Right cardiac atrium (tissue), 5 donors: ENCODE results near the gene KIAA1671. TPM values are rescaled to one million over a fixed set of nuclear protein-coding genes. Genes with fewer than 3 reads are reported as not detected.

Experiments
- ATAC-seq, 2 donors: fragments of 200-7000 bp; cut with Tn5 transposase; one replicate each; pipeline versions ENCODE4 v1.8.0 to v1.9.1; 2020; ENCODE audit warnings: moderate library complexity in 2 of 2, mild to moderate bottlenecking in 1 of 2
- DNase-seq, 3 donors: peaks; one replicate each; pipeline ENCODE4 v3.0.0-alpha.2; 2020
- H3K27ac ChIP-seq: one replicate; pipeline ENCODE4 v1.5.1; 2013; ENCODE audit warnings: mild to moderate bottlenecking, low read length, control low read depth, moderate library complexity
- H3K27me3 ChIP-seq: one replicate; pipeline ENCODE4 v1.6.1; 2013; ENCODE audit not compliant: control insufficient read depth, insufficient read depth
- H3K4me1 ChIP-seq: one replicate; pipeline ENCODE4 v1.6.1; 2013; ENCODE audit warnings: low read length; ENCODE audit not compliant: control insufficient read depth, insufficient read depth
- H3K4me3 ChIP-seq: one replicate; pipeline ENCODE4 v1.5.1; 2013; ENCODE audit warnings: low read length, control low read depth
- H3K9me3 ChIP-seq: one replicate; pipeline ENCODE4 v1.6.1; 2013; ENCODE audit warnings: low read length; ENCODE audit not compliant: control insufficient read depth
- WGBS: extraction: QIAGEN DNeasy Blood & Tissue Kit; methylation state at CpG from one replicate; pipeline ENCODE4 v1.1.7; 2013; 5-methylcytosine and 5-hydroxymethylcytosine counted together
- intact Hi-C, 4 donors: fragments of 100-400 bp; cut with DNase I; formaldehyde crosslinking; loops; one replicate each; pipeline versions ENCODE4 v1.11.0 to v1.14.0; 2022 to 2023
- polyA plus RNA-seq: library from polyadenylated mRNA; stranded (reverse); fragments of 200-250 nt; gene quantifications from one replicate; pipeline ENCODE4 v1.2.3, GENCODE V29; 2013
- total RNA-seq, 4 donors: library from RNA; stranded (reverse); fragmentation: NEBNext Ultra II Directional; extraction: Animal tissue kit (Norgen Biotek cat#: 25700); gene quantifications; one replicate each; pipeline ENCODE4 v1.2.1, GENCODE V29; 2021
- donor health status: healthy with polysubstance abuse.
- donor health status: DM: no; HTN: yes; CAD: no.
- donor health status: DM: no; HTN: no; CAD: no.
- donor health status: DM: no; HTN: yes; CAD: no; lungs with severe emphysema.
- donor health status: DM: yes; HTN: yes; CAD: no.

KIAA1671 gene
- total and polyA plus RNA-seq, 5 donors: 7.5 to 24.0 (median 19.9) TPM

DNA sequence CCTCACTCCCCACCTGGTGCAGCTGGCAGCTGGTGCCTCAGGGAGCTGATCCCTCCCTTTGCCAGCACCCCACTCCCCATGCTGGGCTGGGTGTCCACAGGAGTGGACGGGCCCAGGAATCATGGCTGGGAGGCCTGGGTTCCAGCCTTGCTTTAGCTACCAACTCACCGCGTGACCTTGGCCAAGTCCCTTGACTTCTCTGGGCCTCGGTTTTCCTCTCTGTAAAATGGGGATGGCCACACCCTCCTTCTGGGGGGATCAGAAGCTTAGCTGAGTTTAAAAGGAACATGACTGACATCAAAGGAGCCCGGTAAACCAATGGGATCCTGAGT, 116.9 kb downstream of the KIAA1671 start:
- ATAC-seq (no peak), DNase-seq (no peak)
- Histone ChIP-seq H3K27me3 (no peaks in the 10 kb centered on the region), H3K4me1 (no peaks in the 10 kb centered on the region), H3K27ac (no peak overlapping the region), H3K4me3 (no peak overlapping the region), H3K9me3 (no peaks in the 10 kb centered on the region)
- 90% methylated on average over 5 of the region's 5 CpGs for WGBS
- intact Hi-C loops: no loop called here

DNA sequence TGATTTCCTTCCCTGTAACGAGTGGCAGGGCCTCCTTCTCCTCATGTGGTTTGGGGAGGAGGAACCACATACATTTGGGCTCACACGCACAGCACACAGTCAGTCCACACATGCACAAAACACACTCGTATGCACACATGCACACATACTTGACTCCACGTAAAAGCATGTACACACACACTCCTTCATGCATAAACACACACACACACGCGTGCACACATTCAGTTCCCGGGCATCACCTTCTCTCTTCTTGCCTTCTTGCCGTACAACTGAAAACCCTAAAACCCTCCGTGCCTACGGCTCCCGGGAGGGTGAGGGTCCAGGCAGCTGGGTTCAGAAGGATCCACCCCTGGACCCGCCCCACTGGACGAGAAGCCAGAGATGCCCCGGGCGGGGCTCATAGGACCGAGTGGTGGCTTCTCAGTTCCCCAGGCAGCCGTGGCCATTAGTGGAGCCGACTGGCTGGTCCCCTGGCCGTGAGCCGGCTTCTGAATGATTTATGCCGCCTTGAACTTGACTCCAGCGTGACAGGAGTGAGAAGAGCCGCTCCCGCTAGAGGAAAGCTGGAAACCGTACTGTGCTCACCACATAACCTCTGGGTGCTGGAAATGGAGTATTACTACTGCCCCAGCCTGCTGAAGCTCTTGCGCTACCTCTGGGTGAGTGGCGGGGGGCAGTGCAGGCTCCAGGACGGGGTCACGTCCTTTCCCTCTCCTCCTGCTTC, 117.4 kb downstream of the KIAA1671 start:
- peak in 1 of 3 donors; percentile 61 for DNase-seq

GRCh38 chr22:25070956-25071355, 118.4 kb downstream of the KIAA1671 start:
- intact Hi-C loops: no loop called here
- H3K4me1 ChIP-seq: no peaks in the 10 kb centered on the region
- no peak overlapping the region for H3K27ac ChIP-seq

More for the DNA sequence above, 117.4 kb downstream of the KIAA1671 start:
- Histone ChIP-seq H3K27me3 (no peaks in the 10 kb centered on the region), H3K27ac (no peak overlapping the region), H3K9me3 (no peaks in the 10 kb centered on the region), H3K4me3 (no peak overlapping the region), H3K4me1 (no peaks in the 10 kb centered on the region)
- intact Hi-C loops: no loop called here
- 44% methylated on average over 29 of the region's 29 CpGs for whole genome bisulfite sequencing
- ATAC-seq: peak; percentile 12 to 32

GRCh38 chr22:25071720-25072119, 119.2 kb downstream of the KIAA1671 start:
- 89% methylated on average over 6 of the region's 6 CpGs for WGBS
- H3K4me1 ChIP-seq: no peaks in the 10 kb centered on the region
- ATAC-seq (no peak), DNase-seq (no peak)
- no peak overlapping the region for H3K4me3 ChIP-seq
- H3K9me3 ChIP-seq: no peaks in the 10 kb centered on the region
- H3K27ac ChIP-seq: no peak overlapping the region
- H3K27me3 ChIP-seq: no peaks in the 10 kb centered on the region
- intact Hi-C loops: no loop called here

More at GRCh38 chr22:25070956-25071355, 118.4 kb downstream of the KIAA1671 start:
- Histone ChIP-seq H3K27me3 (no peaks in the 10 kb centered on the region), H3K9me3 (no peaks in the 10 kb centered on the region), H3K4me3 (no peak overlapping the region)
- DNase-seq (no peak), ATAC-seq (no peak)
- 62% methylated on average over 3 of the region's 3 CpGs for WGBS

- intact Hi-C loops: no loop called here
- Histone ChIP-seq H3K9me3 (no peaks in the 10 kb centered on the region), H3K4me3 (no peak overlapping the region), H3K27ac (no peak overlapping the region), H3K4me1 (no peaks in the 10 kb centered on the region), H3K27me3 (no peaks in the 10 kb centered on the region)
- no peak for ATAC-seq
- 87% methylated on average over 7 of the region's 7 CpGs for WGBS
- DNase-seq: no peak
These were observed 119.9 kb downstream of the KIAA1671 start for GRCh38 chr22:25072406-25072805.

DNA sequence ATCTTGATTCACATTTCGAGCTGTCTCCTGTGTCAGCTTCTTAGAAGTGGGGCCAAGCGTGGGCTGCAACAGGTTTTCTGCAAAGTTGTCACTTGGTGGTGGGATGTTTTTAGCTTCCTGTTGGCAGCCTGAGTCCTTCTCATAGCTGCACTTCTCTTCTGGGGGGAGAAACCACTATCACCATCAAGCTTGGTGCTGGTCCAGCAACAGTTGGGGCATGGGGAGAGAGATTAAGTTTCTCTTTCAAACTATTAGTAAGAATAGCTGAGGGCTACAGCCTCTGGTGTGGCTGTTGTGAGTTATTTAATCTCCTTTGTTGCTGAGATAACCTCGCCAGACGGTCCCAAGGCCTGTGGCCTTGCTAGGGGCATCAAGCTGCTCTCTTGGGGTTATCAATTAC, 123.8 kb downstream of the KIAA1671 start:
- 58% methylated on average over 4 of the region's 4 CpGs for WGBS
- no peak overlapping the region for H3K27ac ChIP-seq
- ATAC-seq (no peak), DNase-seq (no peak)
- no peak overlapping the region for H3K4me3 ChIP-seq
- H3K27me3 ChIP-seq: no peaks in the 10 kb centered on the region
- no peaks in the 10 kb centered on the region for H3K9me3 ChIP-seq
- intact Hi-C loops: no loop called here
- H3K4me1 ChIP-seq: no peaks in the 10 kb centered on the region

GRCh38 chr22:25077056-25077455, 124.5 kb downstream of the KIAA1671 start:
- ATAC-seq (peak in 1 of 2 donors; percentile 12), DNase-seq (no peak)
- 79% methylated on average over 3 of the region's 3 CpGs for WGBS
- Histone ChIP-seq H3K9me3 (no peaks in the 10 kb centered on the region), H3K27me3 (no peaks in the 10 kb centered on the region), H3K4me3 (no peak overlapping the region), H3K27ac (no peak overlapping the region), H3K4me1 (no peaks in the 10 kb centered on the region)
- intact Hi-C loops: no loop called here

- Histone ChIP-seq H3K27me3 (no peaks in the 10 kb centered on the region), H3K4me1 (no peaks in the 10 kb centered on the region), H3K27ac (no peak overlapping the region), H3K9me3 (no peaks in the 10 kb centered on the region), H3K4me3 (no peak overlapping the region)
- WGBS: 78% methylated on average over 3 of the region's 3 CpGs
- no peak for DNase-seq
- intact Hi-C loops: no loop called here
- no peak for ATAC-seq
These were observed 125.4 kb downstream of the KIAA1671 start for GRCh38 chr22:25077964-25078363.

GRCh38 chr22:25078591-25078990, 126.1 kb downstream of the KIAA1671 start:
- peaks cover 1% of the 10 kb centered on the region for H3K4me1 ChIP-seq
- no peak overlapping the region for H3K27ac ChIP-seq
- no peaks in the 10 kb centered on the region for H3K9me3 ChIP-seq
- no peak overlapping the region for H3K4me3 ChIP-seq
- ATAC-seq (no peak), DNase-seq (no peak)
- WGBS: 72% methylated on average over 6 of the region's 6 CpGs
- no peaks in the 10 kb centered on the region for H3K27me3 ChIP-seq
- intact Hi-C loops: no loop called here

DNA sequence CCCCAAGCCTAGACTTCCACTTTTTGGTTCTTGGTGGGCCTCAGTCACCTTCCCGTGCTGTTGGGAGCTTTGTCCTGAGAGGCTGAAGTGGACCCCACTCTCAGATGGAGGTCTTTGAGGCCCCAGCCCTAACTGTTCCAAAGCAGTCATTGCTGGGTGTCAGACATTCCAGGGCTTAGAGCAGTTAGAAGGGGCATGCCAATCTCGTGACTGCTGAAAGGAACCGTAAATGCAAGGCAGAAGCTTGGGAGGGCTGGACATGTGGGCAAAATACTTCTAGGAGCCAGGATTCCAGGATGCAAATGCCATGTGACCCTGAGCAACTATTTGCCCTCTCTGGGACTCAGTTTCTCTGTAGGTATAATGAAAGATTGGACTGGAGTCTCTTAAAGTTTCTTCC, 128.3 kb downstream of the KIAA1671 start:
- H3K9me3 ChIP-seq: no peaks in the 10 kb centered on the region
- ATAC-seq: no peak
- no peaks in the 10 kb centered on the region for H3K27me3 ChIP-seq
- no peak for DNase-seq
- H3K4me3 ChIP-seq: no peak overlapping the region
- intact Hi-C loops: loop anchor here in 2 of 4 donors (2.0 to 5.0 kb wide), 2 partner anchors 90 to 91 kb away; no protein-coding TSS in a partner anchor
- H3K27ac ChIP-seq: no peak overlapping the region
- peaks cover 3% of the 10 kb centered on the region for H3K4me1 ChIP-seq
- 61% methylated on average over 3 of the region's 3 CpGs for WGBS

- WGBS: 27% methylated on average over 3 of the region's 3 CpGs
- Histone ChIP-seq H3K27me3 (no peaks in the 10 kb centered on the region), H3K4me1 (peaks cover 3% of the 10 kb centered on the region), H3K27ac (no peak overlapping the region), H3K9me3 (no peaks in the 10 kb centered on the region), H3K4me3 (no peak overlapping the region)
- ATAC-seq (peak; percentile 37), DNase-seq (peak in 1 of 3 donors; percentile 65)
- intact Hi-C loops: loop anchor here in 2 of 4 donors (2.0 to 5.0 kb wide), 2 partner anchors 89 to 91 kb away; no protein-coding TSS in a partner anchor
These were observed 128.9 kb downstream of the KIAA1671 start for GRCh38 chr22:25081409-25081824.
